Mononuclear cell (primary cell): ENCODE data around the gene TWIST2. TPM values are rescaled to one million over a fixed set of nuclear protein-coding genes. Genes with fewer than 3 reads are reported as not detected.

Experiments
- H3K27me3 ChIP-seq: 2 replicates; pipeline ENCODE4 v1.6.0; 2011; ENCODE audit warnings: low read length, control low read depth; ENCODE audit not compliant: insufficient read depth
- H3K4me1 ChIP-seq: 2 replicates; pipeline ENCODE4 v1.5.1; 2011; ENCODE audit warnings: mild to moderate bottlenecking, low read length, control low read depth; ENCODE audit not compliant: insufficient read depth
- H3K4me3 ChIP-seq: 2 replicates; pipeline ENCODE4 v1.5.1; 2011; ENCODE audit warnings: mild to moderate bottlenecking, low read length, moderate library complexity
- H3K9me3 ChIP-seq: 2 replicates; pipeline ENCODE4 v1.5.1; 2011; ENCODE audit warnings: low read depth, mild to moderate bottlenecking, control low read depth, low read length
- total RNA-seq: library from RNA; depleted of rRNA; stranded (reverse); fragments of >200 nt; gene quantifications from one replicate; pipeline ENCODE4 v1.2.3, GENCODE V29; 2012

Gene TWIST2
- total RNA-seq, 1 donor: 0.21 TPM

DNA sequence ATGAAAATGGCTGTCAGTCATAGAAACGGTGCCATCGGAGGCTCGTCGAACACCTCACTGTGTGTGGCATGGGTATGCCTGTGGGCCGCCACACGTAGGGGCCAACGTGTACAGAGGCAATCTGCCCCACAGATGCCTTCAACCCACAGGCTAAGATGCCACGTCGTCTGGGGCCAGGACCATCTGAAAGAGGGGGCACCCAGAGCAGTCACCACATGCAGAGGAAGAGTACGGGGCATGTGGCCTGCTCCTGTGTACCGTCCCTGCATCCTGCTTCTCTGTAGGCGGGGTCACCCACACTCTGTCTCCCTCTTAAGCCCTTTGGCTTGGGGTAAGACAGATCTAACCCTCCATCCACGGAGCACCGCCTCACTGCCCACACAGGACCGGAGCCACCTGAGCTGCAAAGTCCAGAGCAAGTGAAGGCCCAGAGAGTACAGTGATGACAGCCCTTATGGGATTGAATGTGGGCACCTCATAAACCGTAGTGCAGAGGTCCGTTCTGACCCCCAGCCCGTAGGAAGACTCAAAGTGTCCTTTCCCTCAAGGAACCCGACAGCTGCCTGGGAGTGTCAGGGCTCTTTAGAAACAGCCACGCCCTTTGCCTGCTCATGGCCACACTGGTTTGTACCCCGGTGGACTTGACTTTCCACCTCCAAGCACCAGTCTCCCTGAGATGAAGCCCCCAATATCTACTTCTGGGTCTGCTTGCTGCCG, 66.2 kb downstream of the TWIST2 start:
- no peak overlapping the region for H3K4me3 ChIP-seq
- H3K4me1 ChIP-seq: no peaks in the 10 kb centered on the region
- H3K9me3 ChIP-seq: no peaks in the 10 kb centered on the region
- H3K27me3 ChIP-seq: no peaks in the 10 kb centered on the region

DNA sequence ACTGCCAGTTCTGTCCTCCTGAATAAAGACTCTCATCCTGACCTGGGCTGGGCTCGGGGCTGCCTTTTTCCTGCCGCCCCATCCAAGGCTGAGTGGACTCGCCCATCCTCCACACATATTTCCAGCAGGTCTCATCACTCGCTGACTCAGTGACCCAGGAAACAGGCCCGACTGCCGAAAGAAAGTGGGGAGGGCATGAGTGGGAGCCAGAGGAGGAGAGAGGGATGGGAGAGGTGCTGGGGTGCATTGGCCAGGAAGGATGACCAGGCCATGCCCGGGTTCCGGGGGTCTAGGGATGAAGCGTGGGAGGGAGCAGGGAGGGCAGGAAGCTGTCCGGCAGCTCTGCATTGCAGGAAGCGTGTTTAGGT, 66.7 kb downstream of the TWIST2 start:
- H3K9me3 ChIP-seq: no peaks in the 10 kb centered on the region
- no peak overlapping the region for H3K4me3 ChIP-seq
- H3K27me3 ChIP-seq: no peaks in the 10 kb centered on the region
- no peaks in the 10 kb centered on the region for H3K4me1 ChIP-seq

DNA sequence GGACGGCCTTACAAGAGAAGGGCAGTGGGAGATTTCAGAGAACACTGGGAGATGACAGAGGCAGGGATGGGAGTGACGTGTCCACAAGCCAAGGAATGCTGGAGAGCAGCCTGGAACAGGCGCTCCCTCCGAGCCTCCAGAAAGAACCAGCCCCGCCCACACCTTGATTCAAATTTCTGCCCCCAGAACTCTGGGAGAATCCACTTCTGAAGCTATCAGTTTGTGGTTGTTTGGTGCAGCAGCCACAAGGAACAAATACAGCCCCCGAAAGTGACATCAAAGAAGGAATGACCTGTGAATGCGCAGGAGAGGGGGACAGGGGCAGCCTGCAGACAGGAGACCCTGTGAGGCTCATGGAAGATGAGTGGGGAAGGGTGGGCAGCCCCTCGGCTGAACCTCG, 67.3 kb downstream of the TWIST2 start:
- Histone ChIP-seq H3K4me3 (no peak overlapping the region), H3K9me3 (no peaks in the 10 kb centered on the region), H3K27me3 (no peaks in the 10 kb centered on the region), H3K4me1 (no peaks in the 10 kb centered on the region)

DNA sequence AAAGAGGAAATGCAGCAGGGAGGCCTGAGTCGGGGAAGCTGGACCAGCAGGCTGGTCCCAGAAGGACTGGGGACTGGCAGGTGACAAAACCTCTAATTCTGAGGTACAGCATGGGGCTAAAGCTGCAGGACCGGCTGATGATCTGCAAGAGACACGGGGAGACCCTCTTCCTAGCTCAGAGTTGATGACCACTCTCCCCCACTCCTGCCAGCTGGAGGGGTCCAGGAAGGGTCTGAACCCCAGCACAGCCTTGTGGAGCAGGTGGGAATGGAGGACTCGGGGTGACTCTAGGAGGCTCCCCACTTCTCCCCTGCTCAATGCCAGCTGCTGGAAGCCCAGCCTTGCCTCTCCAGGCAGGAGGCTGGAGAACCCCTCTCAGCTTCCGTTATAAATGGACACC, 67.7 kb downstream of the TWIST2 start:
- Histone ChIP-seq H3K4me1 (no peaks in the 10 kb centered on the region), H3K9me3 (no peaks in the 10 kb centered on the region), H3K27me3 (no peaks in the 10 kb centered on the region), H3K4me3 (no peak overlapping the region)

DNA sequence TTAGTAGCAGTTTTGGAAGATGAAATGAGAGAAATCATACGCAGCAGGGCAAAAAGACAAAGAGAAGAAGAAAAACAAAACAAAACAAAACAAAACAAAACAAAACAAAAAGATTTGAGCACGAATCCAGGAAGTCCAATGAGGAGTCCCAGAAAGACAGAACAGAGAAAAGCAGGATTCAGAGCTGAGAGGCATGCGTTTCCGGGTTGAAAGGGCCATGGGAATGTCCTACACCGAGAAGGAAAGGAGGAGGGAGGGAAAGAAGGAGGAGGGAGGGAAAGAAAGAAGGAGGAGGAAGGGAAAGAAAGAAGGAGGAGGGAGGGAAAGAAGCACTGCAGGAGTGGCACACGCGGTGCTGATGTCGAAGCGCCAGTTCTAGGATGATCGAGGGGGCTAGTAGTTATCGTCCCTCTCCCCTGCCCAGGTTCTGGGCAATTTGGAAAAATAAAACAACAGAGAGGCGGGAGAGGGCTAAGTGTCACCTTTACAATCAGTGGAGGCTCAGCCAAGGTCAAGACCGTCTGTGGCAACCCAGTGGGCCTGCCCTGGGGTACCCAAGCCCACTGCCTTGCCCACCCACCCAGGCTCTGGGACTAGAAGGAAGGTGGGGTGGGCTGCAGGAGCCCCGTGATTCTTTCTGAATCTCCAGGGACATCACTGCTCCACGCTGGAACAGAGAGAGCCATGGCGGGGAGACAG, 68.4 kb downstream of the TWIST2 start:
- no peaks in the 10 kb centered on the region for H3K9me3 ChIP-seq
- H3K4me3 ChIP-seq: no peak overlapping the region
- H3K4me1 ChIP-seq: no peaks in the 10 kb centered on the region
- no peaks in the 10 kb centered on the region for H3K27me3 ChIP-seq

DNA sequence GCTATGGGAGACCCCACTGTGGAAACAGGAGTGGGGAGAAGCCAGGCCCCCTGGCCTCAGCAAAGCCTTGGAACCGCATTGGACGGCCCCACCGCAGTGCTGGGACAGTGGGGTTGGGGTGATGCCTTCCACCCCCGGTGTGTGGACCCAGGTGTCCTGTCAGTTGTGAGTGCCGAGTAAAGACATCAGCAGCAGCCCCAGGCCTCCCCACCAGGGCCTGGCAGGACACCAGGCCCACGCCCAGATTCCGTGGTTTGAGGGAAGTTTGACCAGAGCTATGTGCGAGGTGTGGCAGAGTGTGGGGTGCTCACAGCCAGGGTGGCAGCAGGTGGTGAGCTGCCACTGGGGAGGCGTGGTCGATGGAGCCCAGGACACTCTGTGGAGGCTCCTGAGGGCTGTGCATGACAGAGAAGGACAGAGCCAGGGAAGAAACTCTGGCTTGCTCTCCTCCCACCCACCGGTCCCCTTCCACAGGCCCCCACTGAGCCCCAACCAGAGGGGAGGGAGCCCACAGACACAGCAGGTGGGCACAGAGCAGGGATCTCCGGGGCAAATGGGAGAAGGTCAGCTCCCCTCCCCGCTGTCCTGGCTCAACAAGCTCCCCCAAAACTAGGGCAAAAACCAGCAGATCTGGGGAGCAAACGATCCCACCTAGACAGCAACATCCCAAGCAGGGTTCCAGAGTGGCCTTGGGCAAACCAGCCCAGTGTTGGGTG, 69.1 kb downstream of the TWIST2 start:
- Histone ChIP-seq H3K27me3 (no peaks in the 10 kb centered on the region), H3K4me3 (no peak overlapping the region), H3K9me3 (no peaks in the 10 kb centered on the region), H3K4me1 (no peaks in the 10 kb centered on the region)

DNA sequence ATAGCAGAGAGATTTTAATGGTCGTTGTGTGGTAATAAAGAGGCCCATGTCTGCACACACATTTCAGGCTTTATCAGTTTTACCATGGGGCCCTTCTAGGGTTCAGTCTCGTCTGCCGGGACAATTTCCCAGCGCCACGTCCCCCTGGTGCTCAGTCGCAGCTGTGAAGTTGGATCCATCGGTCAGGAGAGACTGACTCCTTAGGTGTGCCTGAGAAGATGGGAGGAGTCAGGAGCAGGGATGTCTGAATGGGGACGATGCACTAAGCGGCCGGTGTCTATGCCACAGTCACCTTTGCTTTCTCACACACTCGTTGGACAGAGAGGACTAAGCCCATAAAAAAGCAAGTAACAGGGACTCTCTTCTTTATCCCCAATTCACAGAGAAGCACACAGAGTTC, 71.4 kb downstream of the TWIST2 start:
- no peak overlapping the region for H3K4me3 ChIP-seq
- H3K4me1 ChIP-seq: no peaks in the 10 kb centered on the region
- no peaks in the 10 kb centered on the region for H3K9me3 ChIP-seq
- no peaks in the 10 kb centered on the region for H3K27me3 ChIP-seq

DNA sequence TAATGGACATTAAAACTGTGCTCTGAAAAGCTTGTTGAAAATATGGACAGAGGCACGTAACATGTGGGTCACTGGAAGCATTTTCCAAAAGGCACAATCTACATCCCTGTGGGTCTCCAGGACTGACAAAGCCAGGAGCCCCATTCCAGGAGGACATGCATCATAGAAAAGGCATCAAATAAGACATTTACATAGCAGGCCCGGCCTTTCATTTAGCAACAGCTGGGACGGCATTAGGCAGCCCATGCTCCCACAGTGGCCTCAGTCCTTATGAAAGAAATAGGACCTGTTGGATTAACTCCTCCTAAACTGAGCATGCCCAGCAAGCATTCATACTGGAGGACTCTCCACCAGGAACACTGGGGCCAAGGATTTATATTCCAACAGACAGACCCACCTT, 72.2 kb downstream of the TWIST2 start:
- H3K4me1 ChIP-seq: no peaks in the 10 kb centered on the region
- no peak overlapping the region for H3K4me3 ChIP-seq
- H3K9me3 ChIP-seq: no peaks in the 10 kb centered on the region
- no peaks in the 10 kb centered on the region for H3K27me3 ChIP-seq

DNA sequence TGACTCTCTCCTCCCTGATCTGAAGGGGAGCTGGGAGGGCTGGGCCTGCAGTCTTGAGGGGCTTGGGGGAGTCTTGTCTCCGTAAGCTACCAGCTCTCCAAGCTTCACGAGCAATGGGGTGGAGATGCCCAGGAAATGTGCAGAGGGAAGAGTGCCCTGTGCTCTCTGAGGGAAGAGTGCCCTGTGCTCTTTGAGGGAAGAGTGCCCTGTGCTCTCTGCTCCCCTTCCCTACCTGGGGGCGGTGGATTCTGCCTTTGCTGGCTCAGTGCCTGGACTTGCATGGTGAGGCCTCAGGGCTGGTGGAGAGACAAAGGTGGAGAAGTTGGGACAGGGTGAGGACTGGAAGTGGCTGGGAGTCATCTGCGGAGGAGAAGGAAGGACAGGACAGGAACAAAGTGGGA, 72.7 kb downstream of the TWIST2 start:
- H3K4me1 ChIP-seq: no peaks in the 10 kb centered on the region
- H3K27me3 ChIP-seq: no peaks in the 10 kb centered on the region
- no peaks in the 10 kb centered on the region for H3K9me3 ChIP-seq
- no peak overlapping the region for H3K4me3 ChIP-seq

DNA sequence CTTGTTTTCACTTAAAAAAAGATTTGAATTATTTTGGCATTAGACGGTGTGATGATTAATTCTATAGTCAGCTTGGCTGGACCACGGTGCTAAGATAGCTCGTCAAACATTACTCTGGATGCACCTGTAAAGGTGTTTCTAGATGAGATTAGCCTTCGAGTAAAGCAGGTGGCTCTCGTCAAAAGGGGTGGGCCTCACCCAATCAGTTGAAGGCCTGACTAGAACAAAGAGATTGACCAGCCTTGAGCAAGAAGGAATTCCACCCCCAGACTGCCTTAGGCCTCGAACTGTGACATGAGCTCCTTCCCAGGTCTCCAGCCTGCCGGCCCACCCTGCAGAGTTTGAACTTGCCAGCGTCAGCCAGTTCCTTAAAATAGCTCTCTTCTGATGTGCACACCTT, 73.4 kb downstream of the TWIST2 start:
- Histone ChIP-seq H3K27me3 (no peaks in the 10 kb centered on the region), H3K4me1 (no peaks in the 10 kb centered on the region)

DNA sequence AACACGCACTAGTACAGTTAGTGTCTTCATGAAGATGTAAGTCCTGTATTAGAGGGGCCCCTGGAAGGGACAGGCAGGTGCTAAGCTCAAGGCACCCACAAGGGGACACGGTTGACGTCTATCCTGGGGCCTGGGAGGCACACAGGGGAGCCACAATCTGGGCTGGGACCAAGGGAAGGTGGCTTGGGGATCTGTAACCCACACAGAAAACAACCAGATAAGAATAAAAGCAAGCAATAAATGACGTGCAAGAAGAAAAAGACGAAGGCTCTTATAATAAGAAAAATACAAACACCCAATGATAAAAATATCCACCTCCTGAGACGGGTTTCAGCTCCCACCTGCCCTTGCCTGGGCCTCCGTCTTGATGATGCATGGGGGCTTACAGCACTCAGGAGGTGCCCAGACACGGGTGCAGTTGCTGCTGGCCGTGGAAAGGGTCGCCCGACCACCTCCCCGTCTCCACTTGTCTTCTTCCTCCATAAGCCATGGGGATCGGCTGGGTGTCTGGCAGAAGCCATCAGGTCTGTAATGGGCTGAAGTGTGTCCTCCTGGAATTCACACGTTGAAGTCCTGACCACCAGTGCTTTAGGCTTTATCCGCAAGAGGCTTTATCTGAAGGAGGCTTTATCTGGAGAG, 73.9 kb downstream of the TWIST2 start:
- Histone ChIP-seq H3K9me3 (no peaks in the 10 kb centered on the region), H3K4me1 (no peaks in the 10 kb centered on the region), H3K27me3 (no peaks in the 10 kb centered on the region), H3K4me3 (no peak overlapping the region)

More for the DNA sequence above, 73.4 kb downstream of the TWIST2 start:
- H3K4me3 ChIP-seq: no peak overlapping the region
- H3K9me3 ChIP-seq: no peaks in the 10 kb centered on the region

DNA sequence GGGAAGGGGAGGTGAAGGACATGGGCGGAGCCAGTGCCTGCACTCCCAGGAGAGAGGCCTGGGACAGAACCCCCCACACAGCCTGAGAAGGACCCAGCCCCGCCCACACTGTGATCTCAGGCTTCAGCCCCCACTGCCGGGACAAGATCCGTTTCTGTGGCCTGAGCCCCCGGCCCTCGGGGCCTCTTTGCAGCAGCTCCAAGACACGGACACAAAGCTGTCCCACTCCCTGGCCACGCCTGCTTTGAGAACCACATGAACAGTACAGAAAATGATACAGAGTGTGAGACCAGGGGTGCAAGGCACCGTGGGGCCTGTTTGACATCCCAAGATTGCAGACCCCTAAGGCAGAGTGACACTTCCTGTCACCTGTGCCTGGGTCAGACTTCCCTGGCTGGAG, 74.5 kb downstream of the TWIST2 start:
- no peaks in the 10 kb centered on the region for H3K4me1 ChIP-seq
- no peaks in the 10 kb centered on the region for H3K9me3 ChIP-seq
- H3K4me3 ChIP-seq: no peak overlapping the region
- H3K27me3 ChIP-seq: no peaks in the 10 kb centered on the region

DNA sequence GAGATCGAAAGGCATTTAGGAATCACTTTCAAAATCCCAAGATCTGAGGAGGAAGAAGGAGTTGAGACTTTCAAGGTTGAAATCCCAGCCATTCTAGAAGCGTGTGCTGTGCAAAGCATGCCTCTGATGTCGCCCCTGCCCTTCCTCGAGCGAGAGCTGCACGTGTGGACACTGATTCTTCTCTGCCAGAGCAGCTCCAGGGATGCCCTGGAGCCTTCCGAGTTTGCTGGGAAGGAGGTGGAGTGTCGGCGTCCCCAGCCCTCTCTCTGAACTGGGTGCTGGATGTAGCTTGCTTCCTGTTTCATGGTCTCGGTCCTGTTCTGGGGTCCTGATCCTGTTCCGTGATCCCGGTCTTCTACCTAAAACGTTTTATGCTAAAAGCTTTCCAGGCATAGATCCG, 76.1 kb downstream of the TWIST2 start:
- Histone ChIP-seq H3K27me3 (no peaks in the 10 kb centered on the region), H3K9me3 (no peaks in the 10 kb centered on the region), H3K4me1 (no peaks in the 10 kb centered on the region), H3K4me3 (no peak overlapping the region)

DNA sequence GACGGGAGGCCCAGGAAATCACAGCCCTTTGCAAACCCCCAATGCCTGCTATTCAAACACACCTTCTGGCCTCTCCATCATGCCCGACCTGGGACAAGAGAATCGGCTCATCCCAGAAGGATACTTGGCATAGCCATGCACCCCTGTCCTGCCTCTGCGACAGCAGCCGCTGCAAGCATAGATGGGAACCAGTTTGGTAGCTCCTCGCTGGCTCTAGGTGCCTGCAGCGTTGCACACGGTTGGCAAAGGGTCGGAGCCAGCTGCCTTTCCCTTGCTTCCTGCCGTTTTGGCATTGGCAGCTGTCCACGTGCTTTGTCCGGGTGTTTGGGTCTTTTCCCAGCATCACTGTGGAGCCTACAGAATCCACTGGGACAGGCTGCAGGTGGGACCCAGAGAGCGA, 76.9 kb downstream of the TWIST2 start:
- Histone ChIP-seq H3K4me1 (no peaks in the 10 kb centered on the region), H3K4me3 (no peak overlapping the region), H3K9me3 (no peaks in the 10 kb centered on the region), H3K27me3 (no peaks in the 10 kb centered on the region)

DNA sequence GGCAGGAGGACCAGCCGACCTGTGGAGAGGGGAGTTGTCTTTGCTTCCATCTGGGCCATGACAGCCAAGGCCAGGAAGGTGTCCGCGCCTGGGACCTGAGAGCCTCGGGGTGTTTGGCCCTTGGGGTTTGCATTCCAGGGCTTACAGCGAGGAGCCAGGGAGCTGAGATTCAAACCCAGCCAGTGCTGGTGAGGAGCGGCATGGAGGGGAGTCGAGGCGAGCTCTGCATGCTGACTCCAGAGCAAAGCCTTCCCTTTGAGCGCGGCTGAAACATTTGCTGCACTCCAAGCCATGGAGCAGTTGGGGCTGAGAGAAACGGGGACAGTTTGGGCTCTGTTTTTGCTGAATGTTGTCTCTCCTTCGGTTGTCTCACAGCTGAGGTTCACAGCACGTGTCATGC, 77.4 kb downstream of the TWIST2 start:
- Histone ChIP-seq H3K4me1 (no peaks in the 10 kb centered on the region), H3K4me3 (no peak overlapping the region), H3K27me3 (no peaks in the 10 kb centered on the region), H3K9me3 (no peaks in the 10 kb centered on the region)
